Vagina (tissue), 2 donors: Measurements from ENCODE around the gene WSCD1. TPM values are rescaled to one million over a fixed set of nuclear protein-coding genes. Genes with fewer than 3 reads are reported as not detected.
A peak's percentile ranks its signal among the peaks of the same experiment; 100 is the strongest.

Experiments used
- DNase-seq, 2 donors: peaks; one replicate each; pipeline ENCODE4 v3.0.0-alpha.2; 2017; ENCODE audit errors: extremely low spot score in 2 of 2
- H3K27ac ChIP-seq: fragments of 200-600 bp; sonication (generic); one replicate; pipeline ENCODE4 v1.5.1; 2019
- H3K27me3 ChIP-seq: fragments of 200-600 bp; sonication (generic); one replicate; pipeline ENCODE4 v1.5.1; 2019
- H3K36me3 ChIP-seq, 2 donors: fragments of 200-600 bp; sonication (generic); one replicate each; pipeline ENCODE4 v1.5.1; 2017 to 2019
- H3K4me1 ChIP-seq: fragments of 200-600 bp; sonication (generic); one replicate; pipeline ENCODE4 v1.5.1; 2019
- H3K4me3 ChIP-seq, 2 donors: fragments of 200-600 bp; sonication (generic); 1 replicate in 1 of 2; 2 replicates in 1 of 2; pipeline ENCODE4 v1.5.1; 2016 to 2019
- H3K9me3 ChIP-seq: fragments of 200-600 bp; sonication (generic); one replicate; pipeline ENCODE4 v1.5.1; 2019
- POLR2A ChIP-seq, 2 donors: fragments of 450-650 bp; IDR thresholded peaks; one replicate each; pipeline ENCODE4 v1.6.1; 2017; ENCODE audit warnings: antibody characterized with exemption in 2 of 2, mild to moderate bottlenecking in 2 of 2, moderate library complexity in 2 of 2
- POLR2AphosphoS5 ChIP-seq, 2 donors: sonication (generic); formaldehyde crosslinking; IDR thresholded peaks; one replicate each; pipeline ENCODE4 v1.9.0; 2017; ENCODE audit warnings: antibody characterized with exemption in 2 of 2, mild to moderate bottlenecking in 2 of 2, low read depth in 1 of 2; ENCODE audit not compliant: insufficient read depth in 1 of 2
- intact Hi-C: fragments of 100-400 bp; cut with DNase I; formaldehyde crosslinking; loops from one replicate; pipeline ENCODE4 v1.15.1; 2023
- total RNA-seq: library from RNA; depleted of rRNA; stranded (reverse); fragments of >200 nt; gene quantifications from one replicate; pipeline ENCODE4 v1.2.3, GENCODE V29; 2016
- TF ChIP-seq, protein P1 (sequence below), 3 experiments: fragments of 450-650 bp in 2 of 3; fragments of 200-600 bp in 1 of 3; sonication (generic) in 1 of 3; IDR thresholded peaks; one replicate each; pipeline ENCODE4 v1.5.1; 2017 to 2019; ENCODE audit warnings: antibody characterized with exemption in 3 of 3, mild to moderate bottlenecking in 2 of 3, moderate library complexity in 2 of 3

Gene WSCD1
- total RNA-seq, 1 donor from 2014 or later = 2.0 TPM

DNA sequence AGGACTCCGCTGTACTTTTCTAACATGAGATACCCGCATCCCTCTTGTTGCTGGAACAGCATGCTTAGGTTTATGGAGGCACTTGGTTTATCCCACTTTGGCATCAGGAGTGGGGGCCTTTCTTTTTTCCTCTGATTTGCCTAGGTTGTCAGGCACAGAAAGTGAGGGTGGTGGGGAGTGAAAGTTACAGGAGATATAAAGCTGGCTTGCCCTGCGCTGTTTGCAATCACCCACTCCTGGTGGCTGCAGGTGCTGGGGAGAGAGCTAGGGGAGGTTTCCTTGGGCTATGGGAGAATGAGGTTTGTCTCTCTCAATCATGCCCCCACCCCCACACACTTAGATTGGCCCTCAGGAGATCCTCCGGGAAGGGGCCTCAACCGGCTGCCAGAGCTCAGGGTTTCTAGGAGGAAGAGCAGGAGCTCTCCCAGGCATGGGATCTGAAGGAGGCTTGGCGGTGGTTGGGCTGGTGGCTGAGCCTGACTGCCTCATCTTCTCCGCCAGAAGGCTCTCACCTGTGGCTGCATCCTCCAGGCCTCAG lies 1.4 kb downstream of the WSCD1 start:
- Histone ChIP-seq H3K4me1 (peaks cover 10% of the 10 kb centered on the region), H3K9me3 (no peaks in the 10 kb centered on the region), H3K27me3 (no peaks in the 10 kb centered on the region), H3K4me3 (peak overlapping the region in 1 of 2 donors; percentile 43), H3K27ac (no peak overlapping the region), H3K36me3 (no peaks in the 10 kb centered on the region)
- intact Hi-C loops = no loop called here
- no peak for TF ChIP-seq POLR2AphosphoS5 (IDR thresholded peaks at IDR 0.05; ENCODE audit: insufficient read depth in 1 of 2, low read depth in 1 of 2)
- TF ChIP-seq POLR2A (IDR thresholded peaks at IDR 0.05) = no peak
- TF ChIP-seq, protein P1, sequence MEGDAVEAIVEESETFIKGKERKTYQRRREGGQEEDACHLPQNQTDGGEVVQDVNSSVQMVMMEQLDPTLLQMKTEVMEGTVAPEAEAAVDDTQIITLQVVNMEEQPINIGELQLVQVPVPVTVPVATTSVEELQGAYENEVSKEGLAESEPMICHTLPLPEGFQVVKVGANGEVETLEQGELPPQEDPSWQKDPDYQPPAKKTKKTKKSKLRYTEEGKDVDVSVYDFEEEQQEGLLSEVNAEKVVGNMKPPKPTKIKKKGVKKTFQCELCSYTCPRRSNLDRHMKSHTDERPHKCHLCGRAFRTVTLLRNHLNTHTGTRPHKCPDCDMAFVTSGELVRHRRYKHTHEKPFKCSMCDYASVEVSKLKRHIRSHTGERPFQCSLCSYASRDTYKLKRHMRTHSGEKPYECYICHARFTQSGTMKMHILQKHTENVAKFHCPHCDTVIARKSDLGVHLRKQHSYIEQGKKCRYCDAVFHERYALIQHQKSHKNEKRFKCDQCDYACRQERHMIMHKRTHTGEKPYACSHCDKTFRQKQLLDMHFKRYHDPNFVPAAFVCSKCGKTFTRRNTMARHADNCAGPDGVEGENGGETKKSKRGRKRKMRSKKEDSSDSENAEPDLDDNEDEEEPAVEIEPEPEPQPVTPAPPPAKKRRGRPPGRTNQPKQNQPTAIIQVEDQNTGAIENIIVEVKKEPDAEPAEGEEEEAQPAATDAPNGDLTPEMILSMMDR (IDR thresholded peaks at IDR 0.05) = no peak
- no peak for DNase-seq

DNA sequence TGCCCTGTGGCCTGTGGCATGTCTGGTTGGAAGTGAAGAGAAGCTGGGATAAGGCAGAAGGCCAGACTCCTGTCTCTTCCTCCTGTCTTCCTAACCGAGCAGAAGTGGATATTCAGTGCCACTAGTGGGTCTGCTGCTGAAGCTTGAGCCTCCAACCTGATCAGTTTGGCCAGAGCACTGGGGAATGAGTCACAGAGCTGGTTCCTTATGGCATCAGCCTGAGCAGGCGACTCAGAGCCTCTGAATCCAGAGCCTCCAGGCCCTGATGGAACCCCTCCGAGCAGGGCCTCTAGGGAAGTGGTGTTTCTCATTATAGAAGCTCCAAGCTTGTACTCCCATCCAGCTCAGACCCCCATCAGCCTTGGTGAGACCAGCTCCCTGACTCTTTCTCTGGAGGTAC lies 2.0 kb downstream of the WSCD1 start:
- intact Hi-C loops = no loop called here
- H3K4me3 ChIP-seq = no peak overlapping the region
- H3K36me3 ChIP-seq = no peaks in the 10 kb centered on the region
- no peaks in the 10 kb centered on the region for H3K9me3 ChIP-seq
- H3K27me3 ChIP-seq = no peaks in the 10 kb centered on the region
- DNase-seq = no peak
- H3K27ac ChIP-seq = no peak overlapping the region
- TF ChIP-seq POLR2AphosphoS5 (IDR thresholded peaks at IDR 0.05; ENCODE audit: insufficient read depth in 1 of 2, low read depth in 1 of 2) (no peak), POLR2A (IDR thresholded peaks at IDR 0.05) (no peak)
- TF ChIP-seq, protein P1 (IDR thresholded peaks at IDR 0.05) = no peak
- H3K4me1 ChIP-seq = peaks cover 10% of the 10 kb centered on the region

DNA sequence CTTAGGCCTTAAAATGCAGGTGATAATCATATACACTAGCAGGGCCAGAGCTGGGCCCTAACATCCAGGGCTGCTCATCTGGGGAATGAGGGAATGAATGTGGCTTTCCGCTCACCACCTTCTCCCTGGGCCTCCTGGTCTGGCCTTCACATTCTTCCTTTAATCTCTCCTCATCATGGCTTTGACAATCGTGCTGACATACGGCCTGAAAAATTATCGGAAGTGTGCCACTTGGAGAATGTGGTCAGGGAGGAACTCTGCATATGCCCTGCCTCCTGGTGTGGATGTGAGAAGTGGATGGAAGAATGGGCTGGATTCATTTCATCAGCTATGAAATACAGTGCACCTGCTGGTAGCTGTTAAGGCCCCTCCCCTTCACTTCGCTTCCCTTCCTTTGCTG lies 2.4 kb downstream of the WSCD1 start:
- no peaks in the 10 kb centered on the region for H3K27me3 ChIP-seq
- H3K4me3 ChIP-seq = no peak overlapping the region
- intact Hi-C loops = no loop called here
- peaks cover 10% of the 10 kb centered on the region for H3K4me1 ChIP-seq
- no peak for DNase-seq
- TF ChIP-seq POLR2AphosphoS5 (IDR thresholded peaks at IDR 0.05; ENCODE audit: insufficient read depth in 1 of 2, low read depth in 1 of 2) = no peak
- no peak for TF ChIP-seq POLR2A (IDR thresholded peaks at IDR 0.05)
- TF ChIP-seq, protein P1 (IDR thresholded peaks at IDR 0.05) = no peak
- H3K27ac ChIP-seq = no peak overlapping the region
- no peaks in the 10 kb centered on the region for H3K36me3 ChIP-seq
- no peaks in the 10 kb centered on the region for H3K9me3 ChIP-seq

DNA sequence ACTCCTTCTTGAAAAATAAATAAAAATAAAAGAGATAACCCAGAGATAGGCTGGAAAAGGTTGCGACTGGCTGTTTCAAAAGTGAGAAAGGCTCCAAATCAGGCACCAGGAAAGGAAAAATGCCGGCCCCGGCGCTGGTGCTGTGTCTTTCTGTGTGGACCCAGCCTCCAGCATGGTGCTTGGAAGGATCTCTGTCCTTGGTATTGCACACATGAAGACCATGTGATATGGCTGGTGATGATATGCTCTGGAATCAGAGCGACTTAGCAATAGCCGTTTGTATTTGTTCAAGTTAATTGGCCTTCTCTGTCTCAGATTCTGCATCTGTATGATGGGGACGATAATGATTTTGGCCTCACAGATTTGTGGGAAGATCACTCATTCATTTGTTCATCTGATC lies 3.4 kb downstream of the WSCD1 start:
- DNase-seq = no peak
- Histone ChIP-seq H3K27me3 (no peaks in the 10 kb centered on the region), H3K9me3 (no peaks in the 10 kb centered on the region), H3K36me3 (no peaks in the 10 kb centered on the region), H3K4me1 (peaks cover 10% of the 10 kb centered on the region), H3K4me3 (no peak overlapping the region), H3K27ac (no peak overlapping the region)
- no peak for TF ChIP-seq POLR2A (IDR thresholded peaks at IDR 0.05)
- TF ChIP-seq, protein P1 (IDR thresholded peaks at IDR 0.05) = no peak
- TF ChIP-seq POLR2AphosphoS5 (IDR thresholded peaks at IDR 0.05; ENCODE audit: insufficient read depth in 1 of 2, low read depth in 1 of 2) = no peak
- intact Hi-C loops = no loop called here

DNA sequence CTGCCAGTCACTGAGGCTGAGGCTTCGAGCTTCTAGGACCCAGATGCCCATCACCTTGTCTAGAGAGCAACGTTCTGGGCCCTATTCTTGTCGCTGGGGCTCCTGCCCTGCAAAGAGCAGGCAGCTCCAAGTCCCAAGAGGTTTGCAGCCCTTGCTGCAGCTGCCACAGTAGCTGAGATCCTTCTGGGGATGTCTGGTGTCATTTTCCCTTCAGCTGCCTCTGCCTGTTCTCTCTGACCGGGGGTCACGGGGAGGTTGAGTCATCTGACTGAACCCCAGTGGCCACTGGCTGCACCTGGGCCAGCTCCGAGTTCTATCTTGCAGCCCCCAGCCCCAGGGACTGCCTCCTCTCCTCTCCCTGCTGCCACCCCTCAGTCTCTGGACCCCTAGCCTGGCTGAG lies 4.9 kb downstream of the WSCD1 start:
- TF ChIP-seq, protein P1 (IDR thresholded peaks at IDR 0.05) = no peak
- TF ChIP-seq POLR2AphosphoS5 (IDR thresholded peaks at IDR 0.05; ENCODE audit: insufficient read depth in 1 of 2, low read depth in 1 of 2) (no peak), POLR2A (IDR thresholded peaks at IDR 0.05) (no peak)
- no peak for DNase-seq
- Histone ChIP-seq H3K4me3 (no peak overlapping the region), H3K4me1 (peaks cover 10% of the 10 kb centered on the region), H3K36me3 (no peaks in the 10 kb centered on the region), H3K9me3 (no peaks in the 10 kb centered on the region), H3K27ac (no peak overlapping the region), H3K27me3 (no peaks in the 10 kb centered on the region)
- intact Hi-C loops = no loop called here
